Fibroblast of peridontal ligament (primary cell): ENCODE data around the gene THAP4.

Experiments used
- DNase-seq: peaks from one replicate; pipeline ENCODE4 v3.0.0-alpha.2; 2010; ENCODE audit errors: extremely low read depth

THAP4 gene

GRCh38 chr2:241564596-241565410, 72.2 kb downstream of the THAP4 start:
- DNase-seq, result no peak

- DNase-seq, result no peak
These were observed 72.9 kb downstream of the THAP4 start for GRCh38 chr2:241563981-241564595.

GRCh38 chr2:241563571-241563980, 73.4 kb downstream of the THAP4 start:
- DNase-seq, result no peak

GRCh38 chr2:241563031-241563507, 73.9 kb downstream of the THAP4 start:
- DNase-seq, result no peak

- no peak for DNase-seq
These were observed 74.6 kb downstream of the THAP4 start for GRCh38 chr2:241562269-241562891.

GRCh38 chr2:241561832-241562231, 75.1 kb downstream of the THAP4 start:
- peak; percentile 64 for DNase-seq

- DNase-seq, result no peak
These were observed 76.0 kb downstream of the THAP4 start for GRCh38 chr2:241560883-241561474.

- no peak for DNase-seq
These were observed 76.6 kb downstream of the THAP4 start for GRCh38 chr2:241560162-241560882.

GRCh38 chr2:241559323-241560161, 77.4 kb downstream of the THAP4 start:
- no peak for DNase-seq

GRCh38 chr2:241558532-241559322, 78.2 kb downstream of the THAP4 start, which contains the start of gene BOK:
BOK (plus strand) TSS chr2:241558745; CDS start chr2:241559484, 739 bp downstream.
- DNase-seq, result peak; percentile 63

GRCh38 chr2:241556746-241557145, 80.2 kb downstream of the THAP4 start:
- no peak for DNase-seq

GRCh38 chr2:241555711-241556110, 81.2 kb downstream of the THAP4 start:
- DNase-seq, result no peak

- no peak for DNase-seq
These were observed 82.2 kb downstream of the THAP4 start for GRCh38 chr2:241554610-241555322.

GRCh38 chr2:241553981-241554380, 83.0 kb downstream of the THAP4 start:
- no peak for DNase-seq

GRCh38 chr2:241553512-241553830, 83.5 kb downstream of the THAP4 start:
- DNase-seq, result no peak

- DNase-seq, result no peak
These were observed 84.8 kb downstream of the THAP4 start for GRCh38 chr2:241551998-241552737.

- DNase-seq, result no peak
These were observed 85.4 kb downstream of the THAP4 start for GRCh38 chr2:241551599-241551997.
